H1 (cell line): Measurements from ENCODE around the gene EML1. TPM values are rescaled to one million over a fixed set of nuclear protein-coding genes. Genes with fewer than 3 reads are reported as not detected.
A peak's percentile ranks its signal among the peaks of the same experiment; 100 is the strongest.

Source experiments
- CTCF ChIA-PET: fragments of 300-600 bp; sonication (Branson Sonifier 250); formaldehyde crosslinking; loops from one replicate; lab custom pipeline; 2021; ENCODE audit not compliant: partially characterized antibody; lab: Charles Lee
- POLR2A ChIA-PET: fragments of 300-600 bp; sonication (Branson Sonifier 250); formaldehyde crosslinking; loops from one replicate; lab custom pipeline; 2021; ENCODE audit warnings: inconsistent platforms; ENCODE audit not compliant: partially characterized antibody; lab: Charles Lee
- DNase-seq, 2 experiments: peaks; one replicate each; pipeline versions ENCODE4 v3.0.0 to v3.0.0-alpha.2; 2010 to 2022; ENCODE audit warnings: low spot score in 2 of 2, low read depth in 1 of 2, mixed read lengths in 1 of 2
- FAIRE-seq: peaks from 2 replicates; lab custom pipeline; 2011; peaks lifted over from hg19 to GRCh38; lab: Jason Lieb, UNC
- H2AFZ ChIP-seq: 2 replicates; pipeline ENCODE4 v1.8.1; 2012; ENCODE audit warnings: low read length, inconsistent platforms
- H2AK5ac ChIP-seq: 2 replicates; pipeline ENCODE4 v1.6.1; 2013; ENCODE audit warnings: low read depth, low read length
- H2BK120ac ChIP-seq: replicated peaks from 2 replicates; pipeline ENCODE3; 2013; ENCODE audit warnings: low read depth, low read length, inconsistent platforms
- H2BK12ac ChIP-seq: 2 replicates; pipeline ENCODE4 v1.6.1; 2013; ENCODE audit warnings: low read depth, low read length
- H2BK15ac ChIP-seq: 2 replicates; pipeline ENCODE4 v1.6.1; 2013; ENCODE audit warnings: low read length
- H2BK20ac ChIP-seq: 2 replicates; pipeline ENCODE4 v1.6.1; 2013; ENCODE audit warnings: low read length
- H2BK5ac ChIP-seq: 2 replicates; pipeline ENCODE4 v1.6.1; 2013; ENCODE audit warnings: low read depth, low read length
- H3K14ac ChIP-seq: 2 replicates; pipeline ENCODE4 v1.6.1; 2013; ENCODE audit warnings: inconsistent platforms; ENCODE audit not compliant: insufficient read length
- H3K18ac ChIP-seq: 2 replicates; pipeline ENCODE4 v1.6.1; 2013; ENCODE audit warnings: low read length; ENCODE audit errors: extremely low read depth
- H3K23ac ChIP-seq: 2 replicates; pipeline ENCODE4 v1.6.1; 2013; ENCODE audit warnings: inconsistent platforms; ENCODE audit not compliant: insufficient read length
- H3K23me2 ChIP-seq: 2 replicates; pipeline ENCODE4 v1.6.1; 2013; ENCODE audit warnings: low read depth, low read length
- H3K27ac ChIP-seq: 2 replicates; pipeline ENCODE4 v1.6.1; 2011; ENCODE audit warnings: low read depth, low read length, inconsistent platforms
- H3K27me3 ChIP-seq, 4 experiments: replicated peaks in 1 of 4; 1 replicate in 1 of 4; 2 replicates in 3 of 4; pipeline versions ENCODE4 v1.6.1 to v1.8.1; 2011 to 2013; ENCODE audit warnings: low read length in 3 of 4, mild to moderate bottlenecking in 3 of 4, inconsistent platforms in 2 of 4, mixed read lengths in 2 of 4, moderate library complexity in 1 of 4; ENCODE audit not compliant: control insufficient read depth in 3 of 4, insufficient read depth in 3 of 4; ENCODE audit errors: extremely low read depth in 1 of 4
- H3K36me3 ChIP-seq, 4 experiments: 2 replicates each; pipeline versions ENCODE4 v1.6.1 to v1.8.1; 2011 to 2013; ENCODE audit warnings: mild to moderate bottlenecking in 4 of 4, low read length in 3 of 4, moderate library complexity in 2 of 4, control low read depth in 1 of 4, inconsistent platforms in 1 of 4; ENCODE audit not compliant: insufficient read depth in 4 of 4, control insufficient read depth in 2 of 4
- H3K4ac ChIP-seq: replicated peaks from 2 replicates; pipeline ENCODE3; 2013; ENCODE audit warnings: low read length, low read depth, mixed read lengths, inconsistent platforms; ENCODE audit not compliant: insufficient read length
- H3K4me1 ChIP-seq, 4 experiments: replicated peaks in 1 of 4; 1 replicate in 1 of 4; 2 replicates in 3 of 4; pipeline versions ENCODE4 v1.6.1 to v1.8.1; 2011 to 2013; ENCODE audit warnings: low read length in 3 of 4, inconsistent platforms in 2 of 4, mixed read lengths in 1 of 4; ENCODE audit not compliant: insufficient read depth in 4 of 4, control insufficient read depth in 3 of 4
- H3K4me2 ChIP-seq, 2 experiments: 2 replicates each; pipeline versions ENCODE4 v1.6.1 to v1.8.1; 2011 to 2013; ENCODE audit warnings: low read depth in 2 of 2, low read length in 2 of 2, control low read depth in 1 of 2, inconsistent platforms in 1 of 2, mild to moderate bottlenecking in 1 of 2; ENCODE audit not compliant: insufficient read depth in 1 of 2
- H3K4me3 ChIP-seq, 4 experiments: fragments of 200-600, 300-600 bp in 1 of 4; sonication (generic), shearing (Covaris generic), sonication (Bioruptor Twin) in 1 of 4; 2 replicates each; pipeline versions ENCODE4 v1.5.1 to v1.8.1; 2011 to 2016; ENCODE audit warnings: low read length in 4 of 4, low read depth in 3 of 4, control low read depth in 2 of 4, inconsistent platforms in 2 of 4, mild to moderate bottlenecking in 2 of 4, mixed read lengths in 1 of 4, moderate library complexity in 1 of 4; ENCODE audit not compliant: insufficient read depth in 2 of 4; ENCODE audit errors: extremely low read depth in 1 of 4
- H3K56ac ChIP-seq: replicated peaks from 2 replicates; pipeline ENCODE3; 2013; ENCODE audit warnings: low read depth, mild to moderate bottlenecking, mixed read lengths, low read length, inconsistent platforms; ENCODE audit not compliant: insufficient read length
- H3K79me1 ChIP-seq: 2 replicates; pipeline ENCODE4 v1.6.1; 2013; ENCODE audit warnings: low read depth, low read length, control low read depth
- H3K79me2 ChIP-seq, 2 experiments: 2 replicates each; pipeline versions ENCODE4 v1.6.1 to v1.8.1; 2012 to 2013; ENCODE audit warnings: low read length in 2 of 2, mild to moderate bottlenecking in 2 of 2, inconsistent platforms in 1 of 2; ENCODE audit not compliant: insufficient read depth in 2 of 2, control insufficient read depth in 1 of 2
- H3K9ac ChIP-seq, 4 experiments: replicated peaks in 1 of 4; 1 replicate in 1 of 4; 2 replicates in 3 of 4; pipeline versions ENCODE4 v1.6.1 to v1.8.1; 2011 to 2013; ENCODE audit warnings: low read depth in 3 of 4, low read length in 3 of 4, control low read depth in 2 of 4, mild to moderate bottlenecking in 2 of 4, moderate library complexity in 2 of 4, inconsistent platforms in 1 of 4; ENCODE audit errors: extremely low read depth in 1 of 4
- H3K9me3 ChIP-seq, 2 experiments: 2 replicates each; pipeline versions ENCODE4 v1.6.1 to v1.8.1; 2012 to 2013; ENCODE audit warnings: mild to moderate bottlenecking in 2 of 2, moderate library complexity in 2 of 2, control low read depth in 1 of 2, inconsistent platforms in 1 of 2, low read depth in 1 of 2, low read length in 1 of 2, mixed read lengths in 1 of 2; ENCODE audit not compliant: insufficient read depth in 2 of 2
- H4K20me1 ChIP-seq, 2 experiments: replicated peaks in 1 of 2; 2 replicates each; pipeline versions ENCODE3 to v1.8.1; 2011 to 2013; ENCODE audit warnings: inconsistent platforms in 2 of 2, low read length in 2 of 2, mild to moderate bottlenecking in 1 of 2; ENCODE audit not compliant: insufficient read depth in 2 of 2, control insufficient read depth in 1 of 2
- H4K5ac ChIP-seq: 2 replicates; pipeline ENCODE4 v1.6.1; 2013; ENCODE audit warnings: low read length, low read depth, mixed read lengths, inconsistent platforms; ENCODE audit not compliant: insufficient read length
- H4K8ac ChIP-seq: 2 replicates; pipeline ENCODE4 v1.8.0; 2013; ENCODE audit warnings: mild to moderate bottlenecking, moderate library complexity, low read length, inconsistent platforms; ENCODE audit not compliant: insufficient read depth; ENCODE audit errors: extremely low read depth
- H4K91ac ChIP-seq: replicated peaks from 2 replicates; pipeline ENCODE3; 2013; ENCODE audit warnings: low read length, mixed read lengths, inconsistent platforms; ENCODE audit not compliant: insufficient read length
- ATF2 ChIP-seq: IDR thresholded peaks from 2 replicates; pipeline ENCODE4 v1.6.1; 2012; ENCODE audit warnings: low read length, inconsistent platforms
- BCL11A ChIP-seq, 2 experiments: IDR thresholded peaks; one replicate each; pipeline ENCODE4 v1.6.1; 2011; ENCODE audit warnings: low read depth in 2 of 2, low read length in 2 of 2, mild to moderate bottlenecking in 2 of 2
- CEBPB ChIP-seq: IDR thresholded peaks from 2 replicates; pipeline ENCODE4 v1.6.1; 2012; ENCODE audit warnings: low read depth, low read length
- POLR2A ChIP-seq, 2 experiments: IDR thresholded peaks; 1 replicate in 1 of 2; 2 replicates in 1 of 2; pipeline ENCODE4 v1.6.1; 2011; ENCODE audit warnings: low read depth in 2 of 2, low read length in 2 of 2, mild to moderate bottlenecking in 2 of 2; ENCODE audit errors: control extremely low read depth in 1 of 2
- RNF2 ChIP-seq: fragments of 200-900, 300-1000 bp; sonication (generic); IDR thresholded peaks from 2 replicates; pipeline ENCODE4 v1.7.1; 2016; ENCODE audit warnings: borderline replicate concordance, low read depth, mild to moderate bottlenecking, antibody characterized with exemption, low read length; ENCODE audit not compliant: poor library complexity, severe bottlenecking; ENCODE audit errors: missing control alignments
- SP1 ChIP-seq: IDR thresholded peaks from 2 replicates; pipeline ENCODE4 v1.6.1; 2011; ENCODE audit warnings: low read depth, low read length
- USF2 ChIP-seq: IDR thresholded peaks from 2 replicates; pipeline ENCODE4 v1.6.1; 2011; ENCODE audit warnings: low read length, improper control_type of control experiment
- WGBS, 2 experiments: shearing (Covaris generic) in 1 of 2; methylation state at CpG; one replicate each; pipeline versions ENCODE4 v1.1.6 to v1.1.7; 2013 to 2015; ENCODE audit warnings: low lambda C conversion rate in 2 of 2, mixed read lengths in 2 of 2, inconsistent platforms in 1 of 2, low coverage in 1 of 2, missing lambda C conversion rate in 1 of 2; ENCODE audit not compliant: insufficient replicate concordance in 2 of 2, insufficient coverage in 1 of 2, insufficient read length in 1 of 2; ENCODE audit errors: extremely low coverage in 1 of 2, missing lambda C conversion rate in 1 of 2; 5-methylcytosine and 5-hydroxymethylcytosine counted together
- polyA plus RNA-seq, 7 experiments: library from polyadenylated mRNA; depleted of rRNA in 3 of 7; stranded (reverse) in 5 of 7; unstranded in 2 of 7; fragments of >200 nt in 5 of 7; fragments of 200-250 nt in 2 of 7; gene quantifications; 1 replicate in 5 of 7; 2 replicates in 1 of 7; 4 replicates in 1 of 7; pipeline versions ENCODE4 v1.2.1 to v1.2.3, GENCODE V29; 2011 to 2013; ENCODE audit warnings: missing spikeins in 2 of 7, mixed read lengths in 2 of 7
- total RNA-seq: library from RNA; stranded (reverse); fragmentation: NEBNext Ultra II Directional; extraction: Animal tissue kit (Norgen Biotek cat#: 25700); gene quantifications from 2 replicates; pipeline ENCODE4 v1.2.1, GENCODE V29; 2021
- TF ChIP-seq, protein P1 (sequence below): IDR thresholded peaks from 2 replicates; pipeline ENCODE4 v1.6.1; 2012; ENCODE audit warnings: inconsistent platforms

The EML1 gene
- total and polyA plus RNA-seq, 2 of the 8 experiments (the other 6 are each of a cell fraction or from before 2014, with no cell fraction given) = 11.1 to 24.7 TPM

DNA sequence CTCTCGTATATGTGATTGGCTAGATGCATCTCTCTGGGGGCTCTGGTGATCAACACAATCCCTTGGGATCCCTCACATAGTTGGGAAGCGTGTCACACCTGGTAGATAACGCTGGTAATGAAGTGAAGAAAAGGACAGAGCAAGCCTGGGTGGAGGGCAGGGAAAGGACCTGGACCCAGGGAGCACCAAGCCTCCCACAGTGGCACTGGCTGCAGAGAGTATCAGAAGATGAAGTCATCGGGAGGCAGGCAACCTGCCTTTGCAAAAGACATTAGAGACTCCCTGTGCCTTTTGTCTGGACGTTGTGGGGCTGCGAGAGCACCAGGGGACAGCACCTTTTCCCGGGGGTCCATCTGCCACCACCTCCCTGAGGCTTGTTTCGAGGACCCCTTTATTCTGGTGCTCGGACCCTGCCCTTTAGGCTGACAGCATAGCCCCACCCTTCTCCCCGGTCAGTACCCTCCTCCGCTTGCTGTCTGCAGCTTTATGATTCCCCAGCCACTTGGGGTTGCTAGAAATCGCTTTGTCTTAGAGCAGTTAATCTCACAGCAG is 116.4 kb downstream of the EML1 start:
- Histone ChIP-seq H3K18ac (no peak overlapping the region), H3K56ac (no peak overlapping the region), H2BK12ac (no peak overlapping the region), H3K4me3 (no peak overlapping the region), H3K14ac (no peak overlapping the region), H2BK15ac (no peak overlapping the region), H4K5ac (no peak overlapping the region), H3K9ac (no peak overlapping the region), H2AFZ (no peak overlapping the region), H3K27ac (no peak overlapping the region), H3K79me1 (no peaks in the 10 kb centered on the region), H2BK20ac (no peak overlapping the region), H3K9me3 (no peaks in the 10 kb centered on the region), H3K4ac (no peak overlapping the region), H4K91ac (no peak overlapping the region), H3K79me2 (no peaks in the 10 kb centered on the region), H3K4me1 (no peaks in the 10 kb centered on the region), H3K23ac (no peak overlapping the region), H3K27me3 (no peaks in the 10 kb centered on the region), H3K36me3 (peaks cover 0 to 16% (median 6%) of the 10 kb centered on the region in 4 experiments; a peak in 4 of 8 replicates), H2AK5ac (no peak overlapping the region), H2BK120ac (no peak overlapping the region), H4K20me1 (no peaks in the 10 kb centered on the region), H4K8ac (no peak overlapping the region), H2BK5ac (no peak overlapping the region), H3K23me2 (no peaks in the 10 kb centered on the region), H3K4me2 (no peak overlapping the region)
- ChIA-PET POLR2A (no interaction called here), CTCF (interaction anchor here (0.6 to 4.7 kb wide), 2 partner anchors 10 to 1978 kb away, joined by 3 to 25 read pairs; no protein-coding TSS in a partner anchor)
- FAIRE-seq = no peak
- DNase-seq = peak in 1 of 2 experiments; percentile 31
- WGBS, 2 experiments = 88% methylated on average over 12 of the region's 12 CpGs; no CpG with 5 or more reads in 1 of the 2 experiments
- no peak for TF ChIP-seq RNF2
- TF ChIP-seq SP1 = no peak
- TF ChIP-seq, protein P1, sequence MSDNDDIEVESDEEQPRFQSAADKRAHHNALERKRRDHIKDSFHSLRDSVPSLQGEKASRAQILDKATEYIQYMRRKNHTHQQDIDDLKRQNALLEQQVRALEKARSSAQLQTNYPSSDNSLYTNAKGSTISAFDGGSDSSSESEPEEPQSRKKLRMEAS = no peak
- TF ChIP-seq BCL11A (IDR thresholded peaks at IDR 0.05; ENCODE audit: low read depth in 2 of 2, low read length in 2 of 2) = no peak
- TF ChIP-seq USF2 = no peak
- no peak for TF ChIP-seq ATF2
- TF ChIP-seq CEBPB = no peak
- no peak for TF ChIP-seq POLR2A (IDR thresholded peaks at IDR 0.05; ENCODE audit: control extremely low read depth in 1 of 2, low read depth in 2 of 2, low read length in 2 of 2)
